Activated CD4-positive, CD25-positive, alpha-beta regulatory T cell treated with anti-CD3 and anti-CD28 coated beads, Interleukin-2, amount 50 U/mL, for 24 hours (primary cell): ENCODE data around the gene VSTM2L.

Source experiments
- ATAC-seq, 2 donors: fragments of 150-1000 bp; cut with Tn5 transposase; one replicate each; pipeline ENCODE4 v1.10.0; 2021; ENCODE audit warnings: mild to moderate bottlenecking in 1 of 2, moderate library complexity in 1 of 2

The VSTM2L gene

GRCh38 chr20:37920270-37920669, 17.3 kb downstream of the VSTM2L start:
- ATAC-seq, result no peak

GRCh38 chr20:37920679-37921322, 17.9 kb downstream of the VSTM2L start:
- no peak for ATAC-seq

- ATAC-seq, result peak; percentile 17 to 46
Observed at GRCh38 chr20:37921341-37921929, 18.5 kb downstream of the VSTM2L start.

- ATAC-seq, result peak; percentile 63 to 69
Observed at GRCh38 chr20:37922016-37922415, 19.1 kb downstream of the VSTM2L start.

- no peak for ATAC-seq
Observed at GRCh38 chr20:37925265-37926165, 22.6 kb downstream of the VSTM2L start.

GRCh38 chr20:37926612-37927011, 23.7 kb downstream of the VSTM2L start:
- ATAC-seq, result no peak

- no peak for ATAC-seq
Observed at GRCh38 chr20:37927410-37928095, 24.6 kb downstream of the VSTM2L start.

- no peak for ATAC-seq
Observed at GRCh38 chr20:37928996-37929682, 26.2 kb downstream of the VSTM2L start.

GRCh38 chr20:37929683-37930014, 26.7 kb downstream of the VSTM2L start:
- no peak for ATAC-seq

- no peak for ATAC-seq
Observed at GRCh38 chr20:37931153-37931922, 28.4 kb downstream of the VSTM2L start.

- no peak for ATAC-seq
Observed at GRCh38 chr20:37932074-37932473, 29.1 kb downstream of the VSTM2L start.

GRCh38 chr20:37932919-37933318, 30.0 kb downstream of the VSTM2L start:
- no peak for ATAC-seq

GRCh38 chr20:37933786-37934633, 31.1 kb downstream of the VSTM2L start:
- no peak for ATAC-seq

GRCh38 chr20:37934634-37935375, 31.9 kb downstream of the VSTM2L start:
- no peak for ATAC-seq

GRCh38 chr20:37935435-37935834, 32.5 kb downstream of the VSTM2L start:
- no peak for ATAC-seq

- no peak for ATAC-seq
Observed at GRCh38 chr20:37936041-37936440, 33.1 kb downstream of the VSTM2L start.

- ATAC-seq, result no peak
Observed at GRCh38 chr20:37936451-37936850, 33.5 kb downstream of the VSTM2L start.

- no peak for ATAC-seq
Observed at GRCh38 chr20:37937686-37938085, 34.8 kb downstream of the VSTM2L start.

GRCh38 chr20:37938181-37938750, 35.3 kb downstream of the VSTM2L start:
- ATAC-seq, result no peak

GRCh38 chr20:37938954-37939353, 36.0 kb downstream of the VSTM2L start:
- no peak for ATAC-seq
